Left forelimb (tissue), 1 donor: Measurements from ENCODE around the gene CACNA1B.
A peak's percentile ranks its signal among the peaks of the same experiment; 100 is the strongest.
"Not testable (repeated sequence)": the region's sequence is repeated elsewhere in the genome, so short reads cannot be mapped to it uniquely, and the experiment has no call there.

Source experiments
- DNase-seq: peaks from one replicate; pipeline ENCODE4 v3.0.0-alpha.2; 2018; ENCODE audit warnings: low spot score

Gene CACNA1B

DNA sequence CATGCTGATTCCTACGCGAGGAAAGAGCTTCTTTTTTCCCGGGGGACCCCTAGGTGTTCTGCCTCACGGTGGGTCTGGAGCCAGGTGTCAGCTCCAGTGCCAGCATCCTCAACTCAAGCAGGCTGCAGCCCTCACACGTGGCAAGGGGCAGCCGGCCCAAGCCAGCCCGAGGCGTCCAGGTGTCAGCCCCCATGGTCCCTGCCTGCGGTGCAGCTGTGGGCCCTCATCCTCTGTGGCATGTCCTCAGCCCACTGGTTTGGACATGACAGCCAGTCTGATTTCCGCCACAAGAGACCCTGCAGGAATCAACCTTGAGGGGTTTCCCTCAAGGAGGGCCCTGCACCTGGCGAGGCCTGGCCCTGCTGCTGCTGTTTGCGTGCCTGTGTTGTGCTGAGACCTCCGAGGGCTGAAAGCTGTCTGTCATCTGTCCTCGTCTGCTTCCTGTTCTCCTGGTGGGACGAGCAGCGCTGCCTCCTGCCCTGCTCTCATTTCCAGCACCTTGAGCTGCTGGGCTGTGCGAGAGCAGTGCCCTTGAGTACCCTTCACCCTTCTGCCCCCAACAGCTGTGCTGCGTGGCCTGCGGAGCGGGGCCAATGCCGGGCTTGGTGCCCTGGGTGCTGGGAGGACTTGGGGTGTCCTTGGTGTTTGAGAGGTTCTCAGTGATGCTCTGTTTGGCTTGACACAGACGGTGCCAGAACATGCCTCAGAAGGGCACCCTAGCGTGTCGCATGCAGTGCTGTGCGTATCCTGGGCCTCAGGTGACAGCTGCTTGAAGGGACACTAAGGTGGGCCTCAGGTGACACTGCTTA lies 137.6 kb downstream of the CACNA1B start:
- peak; percentile 62 for DNase-seq

DNA sequence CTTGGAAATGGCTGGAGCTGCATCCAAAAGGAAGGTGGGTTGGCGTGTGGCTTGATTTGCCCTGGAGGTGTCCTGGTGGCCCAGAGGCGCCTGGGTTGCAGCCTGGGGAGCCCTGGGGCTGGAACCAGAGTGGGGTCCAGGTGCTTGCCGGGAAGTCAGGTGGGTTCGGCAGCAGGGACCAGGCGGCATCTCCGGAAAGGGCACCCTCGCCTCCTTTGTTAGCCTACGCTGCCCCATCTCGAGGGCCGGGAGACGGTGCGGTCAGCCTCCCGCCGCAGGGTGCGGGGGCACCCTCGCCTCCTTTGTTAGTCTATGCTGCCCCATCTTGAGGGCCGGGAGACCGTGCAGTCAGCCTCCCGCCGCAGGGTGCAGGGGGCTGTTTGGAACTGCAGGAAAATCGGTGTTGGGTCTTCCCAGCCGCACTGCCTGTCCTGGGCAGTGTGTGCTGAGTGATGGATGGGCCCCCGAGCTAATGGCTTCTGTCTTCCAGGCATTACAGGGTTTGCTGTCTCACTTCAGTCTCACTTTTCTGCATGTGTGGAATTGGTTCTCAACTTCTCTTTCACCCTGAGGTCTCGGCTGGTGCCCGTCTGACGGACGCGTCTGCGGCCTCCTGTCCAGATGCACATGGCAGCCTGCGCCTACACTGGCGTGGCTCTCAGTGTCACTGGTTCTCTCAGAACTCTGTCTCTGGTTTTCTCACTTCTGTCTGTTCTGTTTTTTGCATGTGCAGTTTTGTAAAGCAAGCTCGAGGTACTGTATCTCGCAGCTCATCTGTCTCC lies 139.0 kb downstream of the CACNA1B start:
- peak; percentile 57 for DNase-seq

DNA sequence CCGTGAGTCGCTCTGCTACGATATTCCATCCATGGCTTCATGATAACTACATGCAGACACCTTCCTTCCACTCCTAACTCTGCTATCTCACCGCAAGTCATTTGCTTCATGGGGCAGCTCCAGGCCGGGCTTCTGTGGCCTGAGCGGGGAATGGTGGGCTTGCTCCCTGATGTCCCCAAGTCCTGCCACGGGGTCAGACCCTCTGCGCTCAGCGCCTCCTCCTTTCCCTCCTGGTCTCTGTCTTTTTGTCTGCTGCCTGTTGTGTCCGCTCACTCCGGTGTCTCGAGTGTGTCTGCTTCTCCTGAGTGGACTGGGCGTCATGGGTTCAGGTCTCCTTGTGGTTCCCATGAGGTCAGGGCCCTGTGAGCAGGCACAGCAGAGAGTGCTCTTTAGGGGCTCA lies 139.6 kb downstream of the CACNA1B start:
- peak; percentile 54 for DNase-seq

DNA sequence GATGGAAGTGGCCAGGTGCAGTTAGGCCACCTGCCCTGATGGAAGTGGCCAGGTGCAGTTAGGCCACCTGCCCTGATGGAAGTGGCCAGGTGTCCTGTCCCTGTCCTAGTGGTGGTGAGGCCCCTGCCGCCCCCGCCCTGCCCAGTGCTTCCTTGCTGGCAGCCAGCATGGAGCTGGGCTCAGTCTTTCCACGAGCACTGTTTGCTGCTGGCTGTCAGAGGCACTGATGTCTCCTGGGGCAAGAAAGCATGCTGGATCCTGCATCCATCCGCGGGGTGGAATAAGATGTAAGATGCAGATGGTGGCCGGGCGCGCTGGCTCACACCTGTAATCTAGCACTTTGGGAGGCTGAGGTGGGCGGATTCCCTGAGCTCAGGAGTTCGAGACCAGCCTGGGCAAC lies 141.9 kb downstream of the CACNA1B start:
- DNase-seq = not testable (repeated sequence)

DNA sequence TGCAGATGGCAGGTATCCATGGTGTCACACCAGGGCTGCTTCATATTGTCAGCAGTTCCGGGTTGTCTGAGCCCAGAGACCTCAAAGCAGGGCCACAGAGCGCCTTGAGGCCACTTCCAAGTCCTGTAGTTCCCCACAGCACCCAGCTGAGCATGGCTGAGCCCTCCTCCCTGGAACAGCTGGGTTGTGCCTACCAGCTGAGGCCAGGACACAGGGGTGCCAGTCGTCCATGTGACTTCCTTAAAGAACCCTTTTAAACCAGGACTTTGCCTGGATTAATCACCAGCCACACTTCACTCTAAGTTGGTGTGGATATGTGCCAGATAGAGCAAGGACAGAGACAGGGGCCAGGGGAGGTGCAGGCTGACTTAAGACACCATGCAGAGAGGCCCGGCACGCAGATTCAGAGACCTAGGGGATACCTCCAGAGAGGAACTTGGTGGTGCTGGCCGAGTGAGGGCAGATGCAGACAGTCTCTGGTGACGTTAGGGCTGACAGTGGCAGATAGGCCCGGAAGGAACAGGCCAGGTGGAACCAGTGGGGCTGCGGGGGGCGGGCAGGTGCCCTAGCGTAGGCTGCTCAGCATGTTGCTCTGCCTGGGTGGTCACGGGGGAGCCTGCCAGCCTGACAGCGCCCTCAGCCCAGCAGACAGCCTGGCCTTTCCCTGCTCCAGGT lies 142.7 kb downstream of the CACNA1B start:
- peak; percentile 42 for DNase-seq

DNA sequence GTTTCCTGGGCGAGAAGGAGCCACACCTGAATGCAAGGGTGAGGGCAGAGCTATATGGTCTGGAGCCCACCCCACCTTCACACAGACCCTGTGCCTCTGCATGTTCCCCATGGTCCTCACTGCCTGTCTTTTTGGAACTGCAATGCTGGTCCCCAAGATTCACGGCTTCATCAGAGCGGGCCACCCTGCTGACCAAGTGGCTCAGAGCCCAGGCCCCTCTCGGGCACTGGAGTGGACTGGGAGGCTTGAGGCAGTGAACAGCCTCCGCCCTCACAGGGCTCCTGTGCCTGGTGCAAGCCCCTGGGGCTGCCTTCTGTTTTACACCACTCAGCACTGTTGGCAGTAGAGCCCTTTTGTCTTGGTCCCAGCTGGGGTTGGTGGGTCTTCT lies 143.2 kb downstream of the CACNA1B start:
- peak; percentile 42 for DNase-seq

DNA sequence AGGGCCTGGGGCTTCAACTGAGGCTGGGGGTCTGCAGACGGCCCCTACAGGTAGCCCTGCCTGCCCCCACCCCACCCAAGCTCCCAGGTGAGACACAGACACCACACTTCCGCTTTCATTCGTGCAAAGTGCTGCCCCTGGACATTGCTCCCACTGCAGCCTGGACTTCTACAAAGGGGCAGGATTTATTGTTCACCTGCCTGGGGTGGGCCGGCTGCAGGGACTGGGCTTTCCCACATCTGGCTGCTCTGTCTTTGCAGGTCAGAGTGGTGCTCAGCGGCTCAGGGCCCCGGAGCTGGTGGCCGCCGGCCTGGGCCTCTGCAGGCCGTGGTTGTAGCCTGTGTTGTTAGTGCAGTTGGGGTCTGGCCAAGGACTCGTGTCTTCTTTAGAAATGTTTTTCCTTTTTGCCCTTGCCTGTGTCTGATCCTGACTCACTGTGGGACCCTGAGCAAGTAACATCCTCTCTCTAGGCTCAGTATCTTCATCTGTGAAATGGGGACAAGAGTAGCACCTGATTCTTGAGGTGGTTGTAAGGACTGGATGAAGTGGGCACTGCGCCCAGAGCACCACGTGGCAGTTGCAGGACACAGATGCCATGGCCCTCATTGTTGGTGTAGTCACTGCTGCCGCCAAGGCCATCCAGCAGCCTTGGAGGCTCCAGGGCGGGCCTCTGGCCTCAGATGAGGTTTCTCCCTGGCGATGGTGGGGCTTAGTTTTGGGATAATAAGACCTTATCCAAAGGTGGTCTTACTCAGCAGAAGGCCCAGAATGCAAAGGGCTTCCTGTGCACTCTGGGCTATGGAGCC lies 143.9 kb downstream of the CACNA1B start:
- DNase-seq = peak; percentile 61

DNA sequence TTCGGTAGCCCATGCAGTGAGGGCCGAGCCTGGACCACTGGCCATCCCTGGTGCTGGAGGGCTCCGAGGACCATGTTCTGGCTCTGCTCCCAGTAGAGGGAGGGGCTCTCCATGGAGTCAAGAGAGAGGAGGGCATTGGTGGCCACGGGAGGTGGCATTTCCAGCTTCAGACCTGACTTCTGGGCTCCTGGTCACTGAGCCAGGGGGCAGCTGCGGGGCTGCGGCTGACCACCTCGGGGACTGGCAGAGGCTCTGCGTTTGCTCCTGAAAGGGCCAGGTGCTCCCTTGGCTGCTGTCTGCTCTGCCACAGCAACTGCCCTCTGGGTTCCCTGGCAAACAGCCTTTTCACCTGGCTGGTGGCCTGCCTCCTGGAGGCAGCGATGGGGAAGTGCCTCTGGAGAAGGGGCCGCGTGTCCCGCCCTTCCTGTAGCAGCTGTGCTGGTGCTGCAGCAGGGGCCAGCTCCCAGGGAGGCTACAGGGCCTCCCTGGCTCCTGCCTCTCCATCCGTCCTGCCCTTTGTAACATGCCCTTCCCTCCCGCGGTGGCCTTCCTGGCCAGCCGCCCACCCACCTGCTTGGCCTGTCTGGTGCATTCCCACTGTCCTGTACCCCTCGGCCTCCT lies 144.6 kb downstream of the CACNA1B start:
- DNase-seq = peak; percentile 60

DNA sequence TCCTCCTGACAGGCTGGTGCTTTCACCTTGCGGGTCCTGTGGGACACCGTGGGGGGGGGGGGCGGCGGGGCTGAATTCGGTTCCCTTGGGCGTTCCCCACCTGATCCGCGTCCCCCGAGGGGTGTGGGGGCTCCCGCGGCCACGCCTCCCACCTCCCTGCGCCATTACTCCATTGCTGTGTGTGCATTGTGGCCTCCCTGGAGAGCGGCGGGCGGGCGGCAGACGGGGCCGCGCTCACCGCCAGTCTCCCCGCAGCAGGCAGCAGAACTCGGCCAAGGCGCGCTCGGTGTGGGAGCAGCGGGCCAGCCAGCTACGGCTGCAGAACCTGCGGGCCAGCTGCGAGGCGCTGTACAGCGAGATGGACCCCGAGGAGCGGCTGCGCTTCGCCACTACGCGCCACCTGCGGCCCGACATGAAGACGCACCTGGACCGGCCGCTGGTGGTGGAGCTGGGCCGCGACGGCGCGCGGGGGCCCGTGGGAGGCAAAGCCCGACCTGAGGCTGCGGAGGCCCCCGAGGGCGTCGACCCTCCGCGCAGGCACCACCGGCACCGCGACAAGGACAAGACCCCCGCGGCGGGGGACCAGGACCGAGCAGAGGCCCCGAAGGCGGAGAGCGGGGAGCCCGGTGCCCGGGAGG lies 145.3 kb downstream of the CACNA1B start:
- DNase-seq = peak; percentile 45

DNA sequence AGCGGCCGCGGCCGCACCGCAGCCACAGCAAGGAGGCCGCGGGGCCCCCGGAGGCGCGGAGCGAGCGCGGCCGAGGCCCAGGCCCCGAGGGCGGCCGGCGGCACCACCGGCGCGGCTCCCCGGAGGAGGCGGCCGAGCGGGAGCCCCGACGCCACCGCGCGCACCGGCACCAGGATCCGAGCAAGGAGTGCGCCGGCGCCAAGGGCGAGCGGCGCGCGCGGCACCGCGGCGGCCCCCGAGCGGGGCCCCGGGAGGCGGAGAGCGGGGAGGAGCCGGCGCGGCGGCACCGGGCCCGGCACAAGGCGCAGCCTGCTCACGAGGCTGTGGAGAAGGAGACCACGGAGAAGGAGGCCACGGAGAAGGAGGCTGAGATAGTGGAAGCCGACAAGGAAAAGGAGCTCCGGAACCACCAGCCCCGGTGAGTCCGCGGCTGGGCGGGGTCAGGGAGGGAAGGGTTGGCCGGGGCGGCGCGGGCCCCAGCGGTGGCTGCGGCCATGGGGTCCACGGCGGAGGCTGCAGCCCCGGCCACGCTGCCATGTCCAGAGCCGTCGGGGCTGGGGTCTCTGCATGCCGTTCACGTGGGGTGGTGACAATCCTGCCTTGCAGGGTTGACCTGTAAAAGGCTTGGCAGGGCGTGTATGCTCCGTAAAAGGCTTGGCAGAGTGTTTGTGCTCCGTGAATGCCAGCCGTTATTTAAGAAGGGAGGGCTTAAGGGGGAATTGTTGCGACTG lies 146.0 kb downstream of the CACNA1B start:
- DNase-seq = no peak

DNA sequence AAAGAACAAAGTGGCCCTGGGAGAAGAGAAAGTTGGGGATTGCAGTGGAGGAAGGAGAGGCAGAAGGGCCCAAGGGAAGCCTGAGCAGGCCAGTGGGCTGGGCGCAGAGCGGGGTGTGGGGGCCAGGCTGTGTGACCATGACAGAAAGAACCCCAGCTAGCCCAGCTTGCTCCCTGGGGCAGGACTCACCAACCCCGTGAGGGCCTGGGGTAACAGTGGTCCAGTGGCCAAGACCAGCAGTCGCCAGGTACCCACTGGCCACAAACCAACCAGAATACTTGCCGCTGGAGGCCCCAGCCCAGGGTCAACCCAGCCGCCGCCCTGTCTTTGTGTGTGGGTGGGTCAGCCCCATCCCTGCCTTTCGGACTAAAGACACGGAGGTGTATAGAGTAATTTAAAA lies 146.5 kb downstream of the CACNA1B start:
- peak; percentile 48 for DNase-seq

DNA sequence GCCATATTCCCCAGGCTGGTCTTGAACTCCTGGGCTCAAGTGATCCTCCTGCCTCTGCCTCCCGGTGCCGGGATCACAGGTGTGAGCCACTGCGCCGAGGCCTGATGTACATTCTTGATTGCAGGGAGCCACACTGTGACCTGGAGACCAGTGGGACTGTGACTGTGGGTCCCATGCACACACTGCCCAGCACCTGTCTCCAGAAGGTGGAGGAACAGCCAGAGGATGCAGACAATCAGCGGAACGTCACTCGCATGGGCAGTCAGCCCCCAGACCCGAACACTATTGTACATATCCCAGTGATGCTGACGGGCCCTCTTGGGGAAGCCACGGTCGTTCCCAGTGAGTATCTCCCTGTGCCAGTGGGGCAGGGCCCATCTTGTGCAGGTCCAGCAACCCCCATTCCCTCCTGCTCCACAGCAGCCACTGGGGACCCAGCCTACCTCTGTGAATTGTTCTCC lies 147.3 kb downstream of the CACNA1B start:
- peak; percentile 50 for DNase-seq

DNA sequence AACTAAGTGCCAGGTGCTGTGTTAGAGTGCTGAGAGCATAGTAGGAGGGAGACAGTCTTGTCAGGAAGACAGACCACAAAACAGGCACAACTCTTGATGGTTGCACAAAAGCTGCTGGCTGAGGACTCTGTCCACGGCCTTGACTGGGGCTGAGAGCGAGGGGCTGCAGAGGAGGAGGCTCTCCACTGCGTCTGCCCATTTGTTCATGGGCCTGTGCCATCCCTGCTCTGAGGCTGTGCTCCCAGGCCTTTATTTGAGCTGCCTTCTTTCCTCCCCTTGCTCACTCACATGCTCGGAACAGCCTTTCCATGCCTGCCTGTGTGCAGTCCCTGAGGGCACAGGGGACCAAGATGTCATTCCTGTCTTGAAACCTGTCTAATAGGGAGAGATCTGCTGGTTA lies 147.8 kb downstream of the CACNA1B start:
- no peak for DNase-seq

DNA sequence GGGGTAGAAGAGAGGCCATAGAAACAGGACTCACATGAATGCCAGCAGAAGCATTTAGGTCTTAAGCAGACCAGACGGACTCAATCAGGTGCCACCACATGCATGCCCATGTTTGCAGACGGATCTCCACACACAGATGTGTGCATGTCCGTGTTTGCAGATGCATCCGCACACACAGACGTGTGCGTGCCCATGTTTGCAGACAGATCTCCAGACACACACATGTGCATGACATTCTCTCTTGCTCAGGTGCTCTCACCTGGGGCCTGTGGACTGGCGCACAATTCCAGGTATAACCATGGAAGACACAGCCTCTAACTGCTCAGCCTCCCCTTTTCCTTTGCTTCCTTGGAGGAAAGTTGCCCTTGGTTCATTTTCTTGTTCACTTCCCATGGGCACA lies 148.3 kb downstream of the CACNA1B start:
- DNase-seq = no peak

DNA sequence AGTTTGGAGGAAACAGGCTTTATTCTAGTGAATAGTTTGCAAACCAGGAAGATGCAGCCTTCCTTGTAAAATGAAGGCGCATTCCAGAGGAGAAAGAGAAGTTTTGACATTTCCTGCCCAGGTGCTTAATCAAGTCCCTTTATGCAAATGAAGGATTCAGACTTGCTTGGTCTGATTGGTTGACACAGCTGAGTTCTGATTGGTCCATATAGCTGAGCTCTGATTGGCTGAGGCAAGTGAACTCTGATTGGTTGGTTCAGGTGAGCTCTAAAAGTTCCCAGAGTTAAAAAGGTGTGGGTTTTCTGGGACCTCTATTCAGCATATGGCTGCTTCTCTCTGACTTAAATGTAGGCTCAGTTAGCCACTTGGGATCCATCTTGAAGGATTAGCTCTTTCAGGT lies 151.0 kb downstream of the CACNA1B start:
- no peak for DNase-seq

DNA sequence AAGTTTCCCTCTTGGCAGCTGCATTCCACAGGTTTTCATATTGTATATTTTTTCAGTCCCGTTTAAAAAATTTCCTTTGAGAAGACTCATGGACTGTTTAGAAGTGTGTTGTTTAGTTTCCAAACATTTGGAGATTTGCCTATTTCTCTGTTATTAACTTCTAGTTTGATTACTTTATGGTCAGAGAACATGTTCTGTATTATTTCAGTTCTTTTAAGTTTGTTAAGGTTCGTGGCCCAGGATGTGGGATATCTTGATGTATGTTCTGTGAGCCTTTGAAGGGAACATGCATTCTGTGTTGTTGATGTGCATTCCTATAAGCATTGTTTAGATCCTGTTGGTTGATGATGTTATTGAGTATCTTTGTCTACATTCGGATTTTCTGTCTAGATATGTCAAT lies 153.6 kb downstream of the CACNA1B start:
- no peak for DNase-seq

DNA sequence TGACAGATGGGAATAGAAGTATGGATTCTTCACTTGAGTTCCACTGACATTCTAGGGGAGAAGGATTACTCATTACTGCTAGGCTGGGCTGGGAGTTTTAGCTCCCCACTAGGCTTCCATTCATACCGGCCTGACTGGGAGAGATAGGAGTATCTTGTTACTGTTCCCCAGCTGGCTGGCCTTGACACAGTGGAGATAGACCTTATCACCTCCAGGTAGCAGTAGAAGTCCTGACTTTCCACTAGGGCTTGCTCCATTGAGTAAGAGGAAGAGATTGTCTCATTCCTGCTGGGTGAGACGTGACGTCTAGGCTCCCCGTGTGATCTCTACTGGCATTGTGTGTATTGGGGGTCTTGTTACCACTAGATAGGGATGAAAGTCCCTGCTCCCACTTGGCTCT lies 156.4 kb downstream of the CACNA1B start:
- no peak for DNase-seq

DNA sequence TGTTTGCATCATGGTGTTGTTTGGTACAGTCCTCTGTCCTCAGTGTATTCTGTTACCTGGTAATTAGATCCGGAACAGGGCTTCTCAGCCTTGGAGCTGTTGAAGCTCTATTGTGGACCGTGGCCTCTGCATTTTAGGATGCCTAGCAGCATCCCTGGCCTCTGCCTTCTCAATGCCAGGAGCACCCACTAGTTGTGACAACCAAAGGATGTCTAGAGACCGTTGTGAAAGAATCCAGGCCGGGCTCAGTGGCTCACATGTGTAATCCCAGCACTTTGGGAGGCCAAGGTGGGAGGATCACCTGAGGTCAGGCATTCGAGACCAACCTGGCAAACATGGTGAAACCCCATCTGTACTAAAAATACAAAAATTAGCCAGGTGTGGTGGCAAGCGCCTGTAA lies 159.6 kb downstream of the CACNA1B start:
- DNase-seq = no peak

DNA sequence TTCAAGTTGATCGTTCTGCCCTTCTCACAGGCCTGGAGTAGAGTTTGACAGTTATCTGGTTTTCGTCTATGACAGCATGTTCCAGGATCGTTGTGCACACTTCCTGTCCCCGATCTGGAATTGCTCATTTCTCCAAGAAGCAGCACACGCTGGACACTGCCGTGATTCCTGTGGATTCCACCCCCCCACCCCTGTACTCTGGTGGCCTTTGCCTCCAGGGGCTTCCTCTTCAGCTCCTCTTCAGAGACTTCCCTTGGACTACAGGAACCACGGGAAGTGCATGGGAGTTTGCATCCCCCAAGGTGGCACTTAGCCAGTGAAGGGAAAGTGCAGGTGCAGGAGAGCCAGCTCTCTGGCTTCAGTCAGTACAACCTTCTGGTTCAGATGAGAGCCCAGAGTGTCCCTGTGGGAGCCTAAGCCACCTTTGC lies 160.7 kb downstream of the CACNA1B start:
- no peak for DNase-seq
